ENCODE measurements around the gene IDH3B. TPM values are rescaled to one million over a fixed set of nuclear protein-coding genes. Genes with fewer than 3 reads are reported as not detected.

Gene IDH3B
- total and polyA plus RNA-seq, 2 of the 8 experiments (the other 6 are each of a cell fraction or from before 2014, with no cell fraction given), result 110 to 167 TPM

- TF ChIP-seq E2F6 (IDR thresholded peaks at IDR 0.05), result peak; percentile 41
- TF ChIP-seq POLR2AphosphoS5 (IDR thresholded peaks at IDR 0.05; ENCODE audit: low read depth, low read length), result peak; percentile 96
- no peak for TF ChIP-seq EZH2 (IDR thresholded peaks at IDR 0.05; ENCODE audit: low read depth, low read length, severe bottlenecking)
- TF ChIP-seq CTBP2 (IDR thresholded peaks at IDR 0.05; ENCODE audit: borderline replicate concordance, insufficient read depth, insufficient read length, low read length), result no peak
- TF ChIP-seq ASH2L (IDR thresholded peaks at IDR 0.05; ENCODE audit: low read length), result peak; percentile 83
- TF ChIP-seq HDAC6 (IDR thresholded peaks at IDR 0.05; ENCODE audit: low read depth, low read length), result no peak
- no peak for TF ChIP-seq CTCF (IDR thresholded peaks at IDR 0.05; ENCODE audit: control extremely low read depth in 1 of 3, insufficient read depth in 1 of 3, low read depth in 1 of 3, low read length in 3 of 3)
- no peak for TF ChIP-seq SIX5 (IDR thresholded peaks at IDR 0.05; ENCODE audit: low read depth, low read length)
- TF ChIP-seq NANOG (IDR thresholded peaks at IDR 0.05; ENCODE audit: insufficient read depth, low read depth, low read length, poor library complexity, severe bottlenecking), result no peak
- TF ChIP-seq RBBP5 (IDR thresholded peaks at IDR 0.05; ENCODE audit: borderline replicate concordance, low read depth, low read length), result peak; percentile 87
- no peak for TF ChIP-seq RXRA (IDR thresholded peaks at IDR 0.05; ENCODE audit: insufficient read depth, low read depth, low read length)
- TF ChIP-seq GABPA (IDR thresholded peaks at IDR 0.05; ENCODE audit: borderline replicate concordance, insufficient read depth, low read length), result peak; percentile 99
- 0 out of 2 replicates have a peak, but pooled peaks have one; percentile 41 for TF ChIP-seq SP1 (IDR thresholded peaks at IDR 0.05; ENCODE audit: low read depth, low read length)
- TF ChIP-seq CREB1 (IDR thresholded peaks at IDR 0.05), result peak; percentile 99
- TF ChIP-seq CBX5 (IDR thresholded peaks at IDR 0.05; ENCODE audit: low read depth, low read length), result no peak
- TF ChIP-seq TCF12 (IDR thresholded peaks at IDR 0.05; ENCODE audit: low read depth, low read length), result 0 out of 2 replicates have a peak, but pooled peaks have one; percentile 24
- no peak for TF ChIP-seq POU5F1 (IDR thresholded peaks at IDR 0.05; ENCODE audit: low read depth, low read length)
- TF ChIP-seq PHF8 (conservative IDR thresholded peaks at IDR 0.05; ENCODE audit: low read depth, low read length), result peak; percentile 91
- peak; percentile 93 for TF ChIP-seq TBP (IDR thresholded peaks at IDR 0.05; ENCODE audit: low read depth, low read length)
Measured at GRCh38 chr20:2663887-2664719, at the start of gene IDH3B (continued).

Data from H1 (cell line).